ENCODE results near the gene MAP4K3. TPM values are rescaled to one million over a fixed set of nuclear protein-coding genes. Genes with fewer than 3 reads are reported as not detected.

Gene MAP4K3
- total RNA-seq, 1 donor from 2014 or later = 58.1 TPM

DNA sequence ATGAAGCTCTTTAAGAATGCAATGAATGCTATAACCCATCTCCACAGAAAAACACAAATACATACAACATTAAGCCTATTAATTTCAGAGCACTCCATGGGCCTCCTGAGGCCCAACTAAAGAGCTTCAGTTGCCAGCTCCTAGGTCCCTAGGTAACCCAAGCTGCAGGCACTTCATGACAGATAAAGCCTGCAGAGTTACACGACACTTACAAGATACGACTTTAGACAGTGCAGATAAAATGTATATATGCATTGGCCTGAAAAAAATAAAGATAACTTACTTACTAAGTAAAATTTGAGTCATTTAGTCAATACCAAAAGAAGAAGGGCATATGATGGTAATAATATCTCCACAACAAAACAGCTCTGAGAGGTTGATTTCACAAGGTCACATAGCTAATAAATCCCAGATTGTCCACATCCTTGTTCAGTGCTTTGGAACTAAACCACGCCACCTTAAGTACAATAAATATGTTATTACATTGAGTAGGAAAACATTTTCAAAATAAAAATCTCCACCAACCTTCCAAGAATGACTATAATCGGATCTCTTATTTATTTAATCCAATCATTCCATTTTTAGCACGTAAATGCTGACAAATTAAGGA lies 3.4 kb downstream of the MAP4K3 start:
- Histone ChIP-seq H3K4me3 (ENCODE audit: insufficient read depth, low read depth, low read length) (no peak overlapping the region), H3K4me1 (ENCODE audit: insufficient read depth, low read length) (peaks cover 24% of the 10 kb centered on the region), H3K36me3 (ENCODE audit: insufficient read depth, low read length) (no peaks in the 10 kb centered on the region), H3K4me2 (ENCODE audit: low read length) (peak overlapping the region; percentile 4), H3K27ac (ENCODE audit: low read depth, low read length) (no peak overlapping the region), H3K27me3 (ENCODE audit: insufficient read depth, low read length) (no peaks in the 10 kb centered on the region), H3K9ac (ENCODE audit: low read length) (no peak overlapping the region), H3K9me3 (ENCODE audit: insufficient read depth, low read depth, low read length) (no peaks in the 10 kb centered on the region), H4K20me1 (ENCODE audit: insufficient read depth, low read length) (peaks cover 68% of the 10 kb centered on the region), H3K79me2 (ENCODE audit: insufficient read depth, low read length) (peaks cover 94% of the 10 kb centered on the region), H2AFZ (ENCODE audit: low read depth, low read length) (no peak overlapping the region)
- FAIRE-seq (no peak), DNase-seq (ENCODE audit: low read depth) (no peak)
- Mint-ChIP-seq H3K27me3 (ENCODE audit: low read depth, unreplicated experiment) (no peaks in the 10 kb centered on the region), H3K36me3 (ENCODE audit: low read depth, unreplicated experiment) (no peaks in the 10 kb centered on the region), H3K4me3 (ENCODE audit: unreplicated experiment) (peak overlapping the region; percentile 95), H3K9me3 (ENCODE audit: unreplicated experiment) (no peaks in the 10 kb centered on the region), H3K4me1 (ENCODE audit: low read depth, unreplicated experiment) (peaks cover 46% of the 10 kb centered on the region), H3K27ac (ENCODE audit: unreplicated experiment) (no peak overlapping the region)
- TF ChIP-seq, protein P1, sequence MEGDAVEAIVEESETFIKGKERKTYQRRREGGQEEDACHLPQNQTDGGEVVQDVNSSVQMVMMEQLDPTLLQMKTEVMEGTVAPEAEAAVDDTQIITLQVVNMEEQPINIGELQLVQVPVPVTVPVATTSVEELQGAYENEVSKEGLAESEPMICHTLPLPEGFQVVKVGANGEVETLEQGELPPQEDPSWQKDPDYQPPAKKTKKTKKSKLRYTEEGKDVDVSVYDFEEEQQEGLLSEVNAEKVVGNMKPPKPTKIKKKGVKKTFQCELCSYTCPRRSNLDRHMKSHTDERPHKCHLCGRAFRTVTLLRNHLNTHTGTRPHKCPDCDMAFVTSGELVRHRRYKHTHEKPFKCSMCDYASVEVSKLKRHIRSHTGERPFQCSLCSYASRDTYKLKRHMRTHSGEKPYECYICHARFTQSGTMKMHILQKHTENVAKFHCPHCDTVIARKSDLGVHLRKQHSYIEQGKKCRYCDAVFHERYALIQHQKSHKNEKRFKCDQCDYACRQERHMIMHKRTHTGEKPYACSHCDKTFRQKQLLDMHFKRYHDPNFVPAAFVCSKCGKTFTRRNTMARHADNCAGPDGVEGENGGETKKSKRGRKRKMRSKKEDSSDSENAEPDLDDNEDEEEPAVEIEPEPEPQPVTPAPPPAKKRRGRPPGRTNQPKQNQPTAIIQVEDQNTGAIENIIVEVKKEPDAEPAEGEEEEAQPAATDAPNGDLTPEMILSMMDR (IDR thresholded peaks at IDR 0.05; ENCODE audit: insufficient read depth, low read depth, low read length) = no peak
- no peak for TF ChIP-seq EZH2 (IDR thresholded peaks at IDR 0.05; ENCODE audit: insufficient read depth, low read length)

DNA sequence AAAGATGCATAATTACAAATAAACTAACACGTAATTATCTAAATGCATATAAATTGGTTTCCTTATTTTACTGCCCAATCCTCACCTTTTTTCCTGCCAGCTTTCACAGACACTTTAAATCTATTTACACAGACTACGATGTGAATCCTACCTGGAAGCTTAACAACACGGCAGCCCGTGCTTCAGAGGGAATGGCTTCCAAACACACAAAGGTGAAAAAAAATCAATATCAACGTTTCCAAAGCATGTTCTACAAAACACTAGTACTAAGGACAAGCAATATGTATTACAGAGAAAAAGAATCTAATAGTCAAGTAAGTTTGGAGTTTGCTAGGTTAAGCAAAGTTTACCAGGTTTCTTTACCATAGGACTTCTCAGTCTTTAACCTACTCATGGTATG lies 4.4 kb downstream of the MAP4K3 start:
- Histone ChIP-seq H3K9me3 (ENCODE audit: insufficient read depth, low read depth, low read length) (no peaks in the 10 kb centered on the region), H4K20me1 (ENCODE audit: insufficient read depth, low read length) (peaks cover 70% of the 10 kb centered on the region), H3K4me1 (ENCODE audit: insufficient read depth, low read length) (peaks cover 17% of the 10 kb centered on the region), H3K4me3 (ENCODE audit: insufficient read depth, low read depth, low read length) (no peak overlapping the region), H3K27ac (ENCODE audit: low read depth, low read length) (no peak overlapping the region), H3K36me3 (ENCODE audit: insufficient read depth, low read length) (no peaks in the 10 kb centered on the region), H3K4me2 (ENCODE audit: low read length) (no peak overlapping the region), H2AFZ (ENCODE audit: low read depth, low read length) (no peak overlapping the region), H3K27me3 (ENCODE audit: insufficient read depth, low read length) (no peaks in the 10 kb centered on the region), H3K79me2 (ENCODE audit: insufficient read depth, low read length) (peaks cover 97% of the 10 kb centered on the region), H3K9ac (ENCODE audit: low read length) (no peak overlapping the region)
- peaks cover 46% of the 10 kb centered on the region for H3K4me1 Mint-ChIP-seq (ENCODE audit: low read depth, unreplicated experiment)
- H3K36me3 Mint-ChIP-seq (ENCODE audit: low read depth, unreplicated experiment) = peaks cover 2% of the 10 kb centered on the region
- H3K27me3 Mint-ChIP-seq (ENCODE audit: low read depth, unreplicated experiment) = no peaks in the 10 kb centered on the region
- peak overlapping the region; percentile 64 for H3K4me3 Mint-ChIP-seq (ENCODE audit: unreplicated experiment)
- TF ChIP-seq EZH2 (IDR thresholded peaks at IDR 0.05; ENCODE audit: insufficient read depth, low read length) = no peak
- TF ChIP-seq, protein P1 (IDR thresholded peaks at IDR 0.05; ENCODE audit: insufficient read depth, low read depth, low read length) = no peak
- no peak for DNase-seq (ENCODE audit: low read depth)
- no peaks in the 10 kb centered on the region for H3K9me3 Mint-ChIP-seq (ENCODE audit: unreplicated experiment)
- H3K27ac Mint-ChIP-seq (ENCODE audit: unreplicated experiment) = peak overlapping the region; percentile 70
- FAIRE-seq = no peak

DNA sequence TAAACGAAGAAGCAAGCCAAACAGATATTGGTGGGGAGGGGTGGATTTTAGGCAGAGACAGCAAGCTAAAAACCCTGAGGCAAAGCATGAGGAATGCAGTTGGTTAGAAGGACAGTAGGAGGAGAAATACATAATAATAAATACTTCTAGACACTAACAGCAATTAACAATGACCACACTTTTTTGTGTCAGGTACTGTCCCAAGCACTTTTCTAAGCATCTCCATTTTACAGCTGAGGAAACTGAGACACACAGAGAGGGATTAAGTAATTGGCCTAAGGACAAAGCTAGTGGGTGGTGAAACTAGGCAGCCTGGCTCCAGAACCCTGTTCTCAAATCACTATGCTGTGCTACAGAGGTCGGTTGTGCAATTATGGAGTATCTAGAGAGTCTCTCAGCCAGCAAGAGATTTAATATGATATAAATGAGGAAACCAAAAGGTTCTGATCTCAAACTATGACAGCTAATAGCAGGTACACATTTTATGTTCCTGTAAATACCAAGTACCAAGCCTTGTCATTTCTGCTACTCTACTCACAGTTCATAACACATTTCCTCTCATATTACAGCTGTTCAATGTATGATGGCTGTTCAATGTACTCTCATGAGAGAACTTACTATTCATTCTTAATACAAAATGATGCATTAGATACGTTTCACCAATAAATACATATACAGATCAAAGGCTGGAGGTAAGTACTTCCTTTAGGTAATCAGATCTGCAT lies 5.3 kb downstream of the MAP4K3 start:
- TF ChIP-seq, protein P1 (IDR thresholded peaks at IDR 0.05; ENCODE audit: insufficient read depth, low read depth, low read length) = no peak
- TF ChIP-seq EZH2 (IDR thresholded peaks at IDR 0.05; ENCODE audit: insufficient read depth, low read length) = no peak
- no peak overlapping the region for H3K9ac ChIP-seq (ENCODE audit: low read length)
- H4K20me1 ChIP-seq (ENCODE audit: insufficient read depth, low read length) = peaks cover 80% of the 10 kb centered on the region
- no peak overlapping the region for H3K4me2 ChIP-seq (ENCODE audit: low read length)
- DNase-seq (ENCODE audit: low read depth) = no peak
- H3K27me3 ChIP-seq (ENCODE audit: insufficient read depth, low read length) = no peaks in the 10 kb centered on the region
- Mint-ChIP-seq H3K27ac (ENCODE audit: unreplicated experiment) (no peak overlapping the region), H3K9me3 (ENCODE audit: unreplicated experiment) (no peaks in the 10 kb centered on the region), H3K4me1 (ENCODE audit: low read depth, unreplicated experiment) (peaks cover 54% of the 10 kb centered on the region), H3K4me3 (ENCODE audit: unreplicated experiment) (no peak overlapping the region), H3K36me3 (ENCODE audit: low read depth, unreplicated experiment) (peaks cover 2% of the 10 kb centered on the region), H3K27me3 (ENCODE audit: low read depth, unreplicated experiment) (no peaks in the 10 kb centered on the region)
- H3K36me3 ChIP-seq (ENCODE audit: insufficient read depth, low read length) = no peaks in the 10 kb centered on the region
- peaks cover 14% of the 10 kb centered on the region for H3K4me1 ChIP-seq (ENCODE audit: insufficient read depth, low read length)
- peaks cover 99% of the 10 kb centered on the region for H3K79me2 ChIP-seq (ENCODE audit: insufficient read depth, low read length)
- no peak overlapping the region for H3K27ac ChIP-seq (ENCODE audit: low read depth, low read length)
- no peak overlapping the region for H2AFZ ChIP-seq (ENCODE audit: low read depth, low read length)
- no peaks in the 10 kb centered on the region for H3K9me3 ChIP-seq (ENCODE audit: insufficient read depth, low read depth, low read length)
- FAIRE-seq = no peak
- H3K4me3 ChIP-seq (ENCODE audit: insufficient read depth, low read depth, low read length) = no peak overlapping the region

Measured in astrocyte (in vitro differentiated cells and primary cell).